ENCODE data around the gene VPS51. TPM values are rescaled to one million over a fixed set of nuclear protein-coding genes. Genes with fewer than 3 reads are reported as not detected.
A peak's percentile ranks its signal among the peaks of the same experiment; 100 is the strongest.

Gene VPS51
- total RNA-seq, 2 donors from 2014 or later: 206 to 360 TPM

DNA sequence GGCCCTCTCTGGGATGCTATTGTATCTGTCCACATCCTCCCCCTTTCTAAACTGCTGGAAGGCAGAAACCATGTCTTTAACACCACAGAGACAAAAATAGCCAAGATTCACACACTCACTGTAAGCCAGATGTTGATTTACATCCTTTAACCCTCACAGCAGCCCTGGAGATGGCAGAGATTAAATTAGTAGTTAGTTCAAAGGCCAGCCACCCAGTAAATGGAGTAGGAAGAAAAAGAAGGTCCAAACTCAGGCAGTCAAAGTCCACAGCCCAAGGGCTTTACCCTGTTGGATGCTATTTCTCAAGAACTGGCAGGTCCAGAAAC is 23.6 kb downstream of the VPS51 start:
- Histone ChIP-seq H3K27ac (no peak overlapping the region), H3K4me1 (peaks cover 56% of the 10 kb centered on the region), H3K9me3 (no peaks in the 10 kb centered on the region), H3K36me3 (replicated peaks in 1 of 2; ENCODE audit: insufficient read depth in 1 of 2, low read depth in 2 of 2) (peaks cover 0 to 7% of the 10 kb centered on the region in 2 donors), H3K4me3 (no peak overlapping the region), H3K27me3 (no peaks in the 10 kb centered on the region)
- intact Hi-C loops (cut with DNase I): no loop called here
- ATAC-seq: no peak
- TF ChIP-seq CTCF (IDR thresholded peaks at IDR 0.05): no peak
- TF ChIP-seq POLR2A (IDR thresholded peaks at IDR 0.05): no peak
- DNase-seq: peak in 1 of 4 donors; percentile 0

DNA sequence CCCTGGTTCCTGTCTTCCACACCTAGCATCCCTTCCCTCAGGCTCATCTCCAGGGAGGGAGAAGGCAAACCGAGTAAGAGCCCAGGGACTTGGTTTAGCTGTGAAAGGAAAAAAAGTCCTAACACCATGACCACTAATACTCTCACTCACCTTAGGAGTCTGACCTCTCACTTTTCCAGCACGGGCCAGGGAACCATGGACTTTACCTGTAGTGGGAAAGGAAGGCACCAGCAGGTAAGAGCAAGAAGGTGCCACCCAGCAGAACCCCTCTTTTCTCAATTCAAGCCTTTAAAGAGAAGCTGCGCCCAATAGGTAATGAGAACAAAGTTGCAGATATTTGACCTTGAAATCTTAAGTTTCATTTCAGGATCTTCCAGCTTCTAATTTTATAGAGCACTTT is 24.8 kb downstream of the VPS51 start:
- H3K4me1 ChIP-seq: peaks cover 44% of the 10 kb centered on the region
- intact Hi-C loops (cut with DNase I): no loop called here
- 40 to 48% methylated on average over 3 of the region's 3 CpGs for WGBS, 2 donors
- DNase-seq (no peak), ATAC-seq (no peak)
- peak overlapping the region in 3 of 4 donors; percentile 83 to 94 (median 93) for H3K27ac ChIP-seq
- H3K27me3 ChIP-seq: no peaks in the 10 kb centered on the region
- H3K36me3 ChIP-seq (replicated peaks in 1 of 2; ENCODE audit: insufficient read depth in 1 of 2, low read depth in 2 of 2): peaks cover 0 to 12% of the 10 kb centered on the region in 2 donors
- no peaks in the 10 kb centered on the region for H3K9me3 ChIP-seq
- no peak overlapping the region for H3K4me3 ChIP-seq
- TF ChIP-seq CTCF (IDR thresholded peaks at IDR 0.05): no peak
- no peak for TF ChIP-seq POLR2A (IDR thresholded peaks at IDR 0.05)

DNA sequence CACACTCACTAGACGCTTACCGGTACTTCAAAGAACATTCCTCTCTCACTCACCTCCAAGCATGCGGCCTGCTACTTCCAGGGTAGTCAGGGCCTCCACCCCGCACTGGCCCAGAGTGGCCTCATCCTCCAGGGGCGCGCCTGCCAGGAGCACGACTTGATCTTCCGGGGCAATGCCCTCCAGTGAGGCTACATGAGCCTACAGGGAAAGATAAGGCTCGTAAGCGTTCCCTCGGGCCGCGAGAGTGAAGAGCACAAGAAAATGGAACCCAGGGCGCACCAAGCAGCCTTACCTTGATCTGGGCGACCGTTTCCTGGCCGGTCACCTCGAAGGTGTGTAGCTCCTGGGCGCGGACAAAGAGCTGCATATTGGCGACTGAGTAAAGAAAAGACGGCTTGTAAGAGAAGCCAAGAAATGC is 25.4 kb downstream of the VPS51 start:
- H3K4me3 ChIP-seq: peak overlapping the region; percentile 37 to 63
- peaks cover 0 to 15% of the 10 kb centered on the region in 2 donors for H3K36me3 ChIP-seq (replicated peaks in 1 of 2; ENCODE audit: insufficient read depth in 1 of 2, low read depth in 2 of 2)
- H3K27ac ChIP-seq: peak overlapping the region; percentile 71 to 94 (median 88)
- H3K4me1 ChIP-seq: peaks cover 38% of the 10 kb centered on the region
- H3K27me3 ChIP-seq: no peaks in the 10 kb centered on the region
- no peaks in the 10 kb centered on the region for H3K9me3 ChIP-seq
- intact Hi-C loops (cut with DNase I): no loop called here
- TF ChIP-seq POLR2A (IDR thresholded peaks at IDR 0.05): no peak
- no peak for TF ChIP-seq CTCF (IDR thresholded peaks at IDR 0.05)
- peak in 1 of 4 donors; percentile 37 for DNase-seq
- no peak for ATAC-seq
- 0% methylated on average over 13 to 22 of the region's 22 CpGs for WGBS, 2 donors

DNA sequence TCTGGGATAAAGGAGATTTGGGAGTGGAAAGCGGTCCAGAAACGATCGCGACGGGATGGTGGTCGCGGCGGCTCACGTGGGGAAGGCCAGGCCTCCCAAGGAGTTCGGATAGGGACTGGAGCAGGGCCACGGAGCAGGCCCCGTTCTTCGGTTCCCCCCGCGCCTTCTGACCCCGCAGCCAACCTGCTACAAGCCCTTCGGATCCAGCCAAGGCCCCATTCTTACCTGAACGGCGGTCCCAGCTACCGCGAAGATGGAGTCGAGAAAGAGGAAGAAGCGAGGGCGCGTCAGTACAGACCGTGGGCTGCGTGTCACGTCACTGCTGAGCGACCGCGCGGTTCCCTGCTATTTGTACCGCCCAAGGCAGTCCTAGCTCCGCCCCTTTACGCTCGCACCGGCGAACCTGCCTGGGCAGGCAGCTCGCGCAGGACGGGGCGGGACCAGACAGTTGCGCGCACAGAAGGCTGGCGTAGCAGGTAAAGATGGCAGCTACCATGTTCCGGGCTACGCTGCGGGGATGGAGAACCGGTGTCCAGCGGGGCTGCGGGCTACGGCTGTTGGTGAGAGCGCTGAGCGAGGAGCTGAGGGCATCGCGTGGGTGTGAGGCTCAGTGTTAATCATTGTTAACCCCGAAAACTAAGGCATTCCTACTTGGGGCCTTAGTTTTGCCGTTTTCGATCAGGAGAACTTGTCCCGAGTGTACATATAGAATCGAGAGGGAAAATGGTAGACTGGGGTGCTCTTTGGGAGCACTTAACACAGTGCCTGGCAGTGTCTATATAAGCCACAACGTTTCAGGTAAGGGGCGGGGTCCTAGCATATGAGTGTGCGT is 26.1 kb downstream of the VPS51 start, which contains the start of the genes FAU and MRPL49:
Gene FAU (minus strand): TSS at position 270 of the 832 bp plus-strand sequence. CDS start 321 bp downstream, outside the sequence.
Gene MRPL49 (plus strand): TSS at position 457 of the 832 bp plus-strand sequence. CDS start 26 bp downstream, at position 483.
- ATAC-seq (peak; percentile 82), DNase-seq (peak; percentile 99 to 100 (median 99))
- Histone ChIP-seq H3K4me1 (peaks cover 33% of the 10 kb centered on the region), H3K4me3 (peak within 1 kb of the TSS; percentile 37 to 63), H3K36me3 (replicated peaks in 1 of 2; ENCODE audit: insufficient read depth in 1 of 2, low read depth in 2 of 2) (peaks cover 0 to 19% of the 10 kb centered on the region in 2 donors), H3K27me3 (no peaks in the 10 kb centered on the region), H3K9me3 (no peaks in the 10 kb centered on the region), H3K27ac (peak within 1 kb of the TSS; percentile 71 to 94 (median 88))
- intact Hi-C loops (cut with DNase I): no loop called here
- 0% methylated on average over 62 to 64 of the region's 64 CpGs for WGBS, 2 donors
- TF ChIP-seq POLR2A (IDR thresholded peaks at IDR 0.05) (peak; percentile 91 to 96 (median 95)), CTCF (IDR thresholded peaks at IDR 0.05) (peak in 1 of 7 experiments; percentile 25)
